Globus pallidus (tissue), 1 donor: ENCODE data around the gene UBXN4.
"Not testable (repeated sequence)": the region's sequence is repeated elsewhere in the genome, so short reads cannot be mapped to it uniquely, and the experiment has no call there.

Experiments used
- DNase-seq: peaks from one replicate; pipeline ENCODE4 v3.0.0-alpha.2; 2015; ENCODE audit warnings: low spot score

Gene UBXN4

GRCh38 chr2:135741395-135742324, at the start of gene UBXN4:
Gene UBXN4, plus strand, starts transcription at chr2:135741855. Its CDS starts 75 bp downstream, at chr2:135741930.
- peak; percentile 98 for DNase-seq

- no peak for DNase-seq
Observed at GRCh38 chr2:135694711-135695110, 46.9 kb upstream of the UBXN4 start.

- DNase-seq, result no peak
Observed at GRCh38 chr2:135698838-135699237, 42.8 kb upstream of the UBXN4 start.

GRCh38 chr2:135701442-135701841, 40.2 kb upstream of the UBXN4 start:
- no peak for DNase-seq

- DNase-seq, result no peak
Observed at GRCh38 chr2:135703300-135703699, 38.4 kb upstream of the UBXN4 start.

- not testable (repeated sequence) for DNase-seq
Observed at GRCh38 chr2:135704075-135704474, 37.6 kb upstream of the UBXN4 start.

- DNase-seq, result no peak
Observed at GRCh38 chr2:135708159-135708558, 33.5 kb upstream of the UBXN4 start.

- DNase-seq, result peak; percentile 57
Observed at GRCh38 chr2:135709992-135710391, 31.7 kb upstream of the UBXN4 start.

- not testable (repeated sequence) for DNase-seq
Observed at GRCh38 chr2:135715086-135715485, 26.6 kb upstream of the UBXN4 start.

GRCh38 chr2:135728064-135728743, 13.5 kb upstream of the UBXN4 start:
- no peak for DNase-seq

- no peak for DNase-seq
Observed at GRCh38 chr2:135732561-135732960, 9.1 kb upstream of the UBXN4 start.

GRCh38 chr2:135733045-135733444, 8.6 kb upstream of the UBXN4 start:
- no peak for DNase-seq

GRCh38 chr2:135736546-135736945, 5.1 kb upstream of the UBXN4 start:
- DNase-seq, result no peak

GRCh38 chr2:135740206-135740605, 1.4 kb upstream of the UBXN4 start:
- DNase-seq, result no peak

GRCh38 chr2:135741043-135741394, 636 bp upstream of the UBXN4 start:
- DNase-seq, result no peak

GRCh38 chr2:135742325-135742757, 686 bp downstream of the UBXN4 start:
- DNase-seq, result peak; percentile 38

GRCh38 chr2:135743860-135744259, 2.2 kb downstream of the UBXN4 start:
- DNase-seq, result no peak

GRCh38 chr2:135744760-135745314, 3.2 kb downstream of the UBXN4 start:
- no peak for DNase-seq

GRCh38 chr2:135745545-135745944, 3.9 kb downstream of the UBXN4 start:
- DNase-seq, result no peak

GRCh38 chr2:135755573-135755972, 13.9 kb downstream of the UBXN4 start:
- no peak for DNase-seq

- no peak for DNase-seq
Observed at GRCh38 chr2:135756692-135757091, 15.0 kb downstream of the UBXN4 start.

- DNase-seq, result no peak
Observed at GRCh38 chr2:135762022-135762421, 20.4 kb downstream of the UBXN4 start.

- no peak for DNase-seq
Observed at GRCh38 chr2:135762530-135762929, 20.9 kb downstream of the UBXN4 start.
